SW 1271 (cell line): ENCODE results near the gene FLNC.

Experiments
- DNase-seq, 2 experiments: peaks; one replicate each; lab custom pipeline; 2025; lab: John Stamatoyannopoulos, UW

Gene FLNC

DNA sequence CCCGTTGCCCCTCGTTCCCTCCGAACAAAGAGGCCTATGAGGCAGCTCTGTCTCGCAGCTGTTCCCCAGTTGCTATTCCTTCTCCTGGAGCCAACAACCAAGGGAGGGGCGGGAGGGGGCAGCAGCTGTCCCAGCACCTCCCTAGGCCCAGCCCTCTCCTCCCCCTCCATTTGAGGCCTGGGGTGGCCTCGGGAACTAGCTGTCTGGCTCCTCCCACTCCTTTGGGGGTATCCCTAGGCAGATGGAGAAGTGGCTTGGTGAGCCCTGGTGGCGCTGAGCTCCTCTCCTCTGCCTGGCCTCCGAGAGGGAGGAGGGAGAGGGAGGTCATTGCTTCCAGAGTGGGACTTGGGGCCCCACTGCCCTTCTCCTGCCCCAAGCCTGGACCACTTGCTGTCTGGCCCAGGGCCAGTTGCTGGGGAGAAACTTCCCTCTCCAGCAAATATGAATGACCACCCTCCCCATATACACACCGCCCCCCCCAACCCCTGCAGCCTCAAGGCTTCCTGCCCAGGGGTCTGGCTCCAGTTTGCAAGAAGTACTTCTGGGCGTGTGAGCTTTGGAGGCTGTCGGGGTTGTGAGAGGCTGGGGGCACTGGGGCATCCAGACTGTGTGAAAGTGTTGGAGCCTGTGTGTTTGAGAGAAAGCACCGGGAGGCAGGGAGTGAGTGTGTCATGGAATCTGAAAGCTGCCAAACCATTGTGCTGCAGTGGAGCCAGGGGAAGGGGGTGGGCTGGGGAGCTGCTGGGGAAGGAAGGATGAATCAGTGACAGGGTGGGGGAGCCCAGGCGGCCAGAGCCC is 3.1 kb downstream of the FLNC start:
- no peak for DNase-seq

DNA sequence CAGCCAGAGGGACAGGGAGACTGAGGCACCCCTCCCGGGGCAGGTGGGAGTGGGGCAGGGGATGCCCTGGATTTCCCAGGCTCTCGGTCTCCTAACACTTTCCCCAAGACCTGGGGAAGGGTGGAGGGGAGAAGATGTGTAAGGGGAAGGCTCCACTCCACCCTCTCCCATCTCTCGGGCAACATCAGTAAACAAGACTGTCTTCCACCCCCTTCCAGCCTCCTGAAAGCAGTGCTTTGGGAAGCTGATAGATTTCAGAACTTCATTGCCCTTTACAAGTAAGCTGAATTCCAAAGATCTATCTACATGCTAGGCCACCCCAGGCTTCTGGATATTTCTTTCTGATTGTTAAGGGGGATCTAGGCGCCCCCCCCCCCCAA is 3.7 kb downstream of the FLNC start:
- DNase-seq = no peak

DNA sequence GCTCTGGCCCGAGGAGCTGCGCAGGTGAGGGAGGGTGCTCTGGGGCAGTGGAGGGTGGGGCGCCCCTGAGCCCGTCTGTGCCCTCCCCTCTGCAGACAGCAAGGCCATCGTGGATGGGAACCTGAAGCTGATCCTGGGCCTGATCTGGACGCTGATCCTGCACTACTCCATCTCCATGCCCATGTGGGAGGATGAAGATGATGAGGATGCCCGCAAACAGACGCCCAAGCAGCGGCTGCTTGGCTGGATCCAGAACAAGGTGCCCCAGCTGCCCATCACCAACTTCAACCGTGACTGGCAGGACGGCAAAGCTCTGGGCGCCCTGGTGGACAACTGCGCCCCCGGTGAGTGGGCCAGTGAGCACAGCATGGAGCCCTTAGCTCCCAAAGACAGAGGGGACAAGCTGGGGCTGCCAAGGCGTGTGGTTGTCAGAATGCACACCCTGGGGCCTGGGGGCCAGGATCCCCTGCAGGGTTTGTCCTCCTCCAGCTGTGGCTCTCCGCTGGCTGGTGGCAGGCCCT is 5.1 kb downstream of the FLNC start:
- DNase-seq = no peak

DNA sequence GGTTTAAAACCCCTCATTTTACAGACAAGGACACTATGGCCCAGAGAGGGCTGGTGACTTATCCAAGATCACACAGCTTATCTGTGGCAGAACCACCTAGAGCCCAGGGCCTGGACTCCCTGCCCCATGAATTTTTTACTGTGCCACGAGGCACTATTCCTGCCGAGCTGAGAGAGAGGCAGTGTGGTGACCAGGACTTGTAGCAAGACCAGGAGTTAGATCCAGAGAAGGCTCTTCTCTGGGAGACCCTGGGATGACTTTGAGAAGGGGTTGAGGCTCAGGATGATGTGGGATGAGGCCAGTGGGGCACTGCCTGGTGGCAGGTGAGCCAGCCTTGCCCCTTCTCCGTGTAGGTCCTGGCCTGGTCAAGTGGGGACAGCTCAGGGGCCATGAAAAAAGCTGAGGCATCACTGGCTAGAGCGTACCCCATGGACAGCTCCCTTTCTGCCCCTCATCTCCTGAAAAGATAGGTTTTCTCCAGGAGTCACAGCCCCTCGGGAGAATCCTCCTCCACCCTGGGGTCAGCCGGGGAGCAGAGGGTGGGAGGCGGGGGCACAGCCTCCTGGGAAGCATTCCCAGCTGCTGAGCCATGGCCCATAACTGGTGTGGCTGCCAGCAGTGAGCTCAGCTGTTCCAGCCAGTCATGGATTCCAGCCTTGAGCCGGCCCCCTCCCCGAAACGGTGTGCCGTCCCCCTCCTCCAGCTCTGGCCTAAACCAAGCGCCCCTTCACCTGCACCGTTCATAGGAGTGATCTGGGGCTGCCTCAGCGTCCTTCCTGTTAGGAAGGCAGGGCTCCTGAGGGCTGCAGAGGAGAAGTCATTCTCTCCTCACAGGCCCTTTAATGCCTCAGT is 5.8 kb downstream of the FLNC start:
- DNase-seq = no peak

DNA sequence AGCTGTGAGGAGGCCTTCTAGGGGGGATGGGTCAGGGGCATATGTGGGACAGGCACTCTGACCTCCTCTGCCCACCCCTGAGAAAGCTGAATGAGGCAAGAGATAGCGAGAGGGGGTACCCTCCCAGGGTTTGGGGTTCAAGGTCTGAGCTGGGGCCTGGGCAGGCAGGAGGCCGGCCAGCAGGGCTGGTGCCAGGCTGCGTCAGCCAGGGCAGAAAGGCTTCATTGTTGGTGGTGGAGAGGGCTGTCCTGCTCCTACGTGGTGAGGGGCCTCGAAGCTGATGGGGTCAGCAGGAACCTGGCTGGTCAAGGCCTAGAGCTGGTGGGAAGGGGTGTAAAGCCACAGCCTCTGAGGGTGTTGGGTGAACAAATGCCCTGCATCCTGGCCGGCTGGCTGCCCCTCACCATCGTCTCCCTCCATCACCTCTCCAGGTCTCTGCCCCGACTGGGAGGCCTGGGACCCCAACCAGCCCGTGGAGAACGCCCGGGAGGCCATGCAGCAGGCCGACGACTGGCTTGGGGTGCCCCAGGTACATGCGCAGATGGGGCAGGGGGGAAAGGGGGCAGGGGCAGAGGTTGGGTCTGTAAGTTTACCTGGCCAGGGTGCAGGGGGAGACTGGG is 6.6 kb downstream of the FLNC start:
- no peak for DNase-seq

DNA sequence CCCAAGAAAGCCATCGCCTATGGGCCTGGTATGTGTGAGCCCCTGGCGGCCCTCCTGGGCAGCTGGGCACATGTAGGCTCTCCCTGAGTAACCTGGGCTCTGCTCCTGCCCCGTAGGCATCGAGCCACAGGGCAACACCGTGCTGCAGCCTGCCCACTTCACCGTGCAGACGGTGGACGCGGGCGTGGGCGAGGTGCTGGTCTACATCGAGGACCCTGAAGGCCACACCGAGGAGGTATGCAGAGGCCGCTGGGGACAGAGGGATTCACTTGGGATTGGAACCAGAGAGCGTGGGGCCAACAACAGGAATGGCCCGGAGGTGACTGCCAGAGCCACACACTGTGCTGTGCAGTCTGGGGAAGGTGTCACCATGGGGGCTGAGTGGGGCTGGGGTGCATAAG is 7.3 kb downstream of the FLNC start:
- DNase-seq = no peak

DNA sequence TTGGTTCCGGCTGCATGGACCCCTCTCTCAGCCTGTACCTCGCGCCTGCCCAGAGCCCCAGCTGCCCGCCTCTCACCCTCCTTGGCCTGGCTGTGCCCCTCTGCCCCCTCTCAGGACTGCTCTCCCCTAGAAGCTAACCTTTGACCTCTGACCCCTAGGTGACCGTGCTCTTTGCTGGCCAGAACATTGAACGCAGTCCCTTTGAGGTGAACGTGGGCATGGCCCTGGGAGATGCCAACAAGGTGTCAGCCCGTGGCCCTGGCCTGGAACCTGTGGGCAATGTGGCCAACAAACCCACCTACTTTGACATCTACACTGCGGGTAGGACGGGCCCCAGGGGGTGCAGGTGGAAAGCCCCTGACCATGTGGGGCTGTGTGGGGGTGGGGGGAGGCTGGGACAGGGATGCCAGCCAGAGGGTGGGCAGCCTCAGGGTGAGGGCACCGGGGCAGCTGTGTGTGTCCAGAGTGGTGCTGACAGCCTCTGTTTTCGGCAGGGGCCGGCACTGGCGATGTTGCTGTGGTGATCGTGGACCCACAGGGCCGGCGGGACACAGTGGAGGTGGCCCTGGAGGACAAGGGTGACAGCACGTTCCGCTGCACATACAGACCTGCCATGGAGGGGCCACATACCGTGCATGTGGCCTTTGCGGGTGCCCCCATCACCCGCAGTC is 8.0 kb downstream of the FLNC start:
- no peak for DNase-seq

DNA sequence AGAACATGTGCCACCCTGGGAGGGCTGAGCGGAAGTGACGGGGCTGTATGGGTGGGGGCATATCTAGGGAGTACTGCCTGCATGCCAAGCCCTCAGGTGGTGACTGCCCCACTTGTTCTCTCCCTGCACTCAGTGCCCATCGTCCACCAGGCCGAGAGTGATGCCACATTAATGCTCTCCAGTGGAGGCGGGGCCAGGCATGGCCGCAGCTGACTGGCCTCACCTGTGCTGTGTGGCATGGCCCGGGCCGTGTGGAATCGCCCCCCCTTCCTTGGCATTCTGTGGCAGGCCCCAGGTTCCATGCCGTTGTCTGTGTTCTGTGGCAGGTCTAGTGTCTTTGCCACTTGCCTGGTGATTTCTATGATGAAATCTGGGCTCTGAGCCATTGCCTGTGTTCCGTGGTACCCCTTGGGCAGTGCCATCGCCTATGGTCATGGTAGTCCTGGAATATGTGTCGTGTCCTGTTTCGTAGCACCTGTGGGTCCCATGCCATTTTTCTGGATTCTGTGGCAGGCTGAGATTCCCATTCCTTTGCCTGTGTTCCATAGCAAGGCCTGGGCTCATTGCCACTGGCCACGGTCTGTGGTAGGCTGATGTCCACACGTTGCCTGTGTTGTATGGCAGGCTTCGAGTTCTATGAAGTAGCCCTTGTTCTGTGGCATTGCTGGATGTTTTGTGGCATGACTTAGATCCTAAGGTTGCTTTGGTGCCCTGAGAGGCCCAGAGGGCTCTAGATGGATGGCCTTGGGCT is 8.9 kb downstream of the FLNC start:
- DNase-seq = no peak

DNA sequence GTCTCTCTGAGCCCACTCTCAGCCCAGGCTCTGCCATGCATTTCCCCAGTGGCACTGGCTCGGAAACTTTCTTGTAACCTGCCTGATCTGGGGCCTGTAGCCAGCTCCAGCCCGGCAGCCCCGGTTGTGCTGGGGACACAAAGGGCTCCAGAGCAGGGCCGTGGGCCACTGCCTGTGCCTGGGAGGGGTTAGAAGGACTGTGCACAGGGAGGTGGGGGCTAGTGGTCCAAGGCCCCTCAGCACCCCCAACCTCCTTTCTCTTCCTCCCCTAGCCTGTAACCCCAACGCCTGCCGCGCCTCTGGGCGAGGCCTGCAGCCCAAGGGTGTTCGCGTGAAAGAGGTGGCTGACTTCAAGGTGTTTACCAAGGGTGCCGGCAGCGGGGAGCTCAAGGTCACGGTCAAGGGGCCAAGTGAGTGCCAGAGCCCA is 9.6 kb downstream of the FLNC start:
- no peak for DNase-seq

DNA sequence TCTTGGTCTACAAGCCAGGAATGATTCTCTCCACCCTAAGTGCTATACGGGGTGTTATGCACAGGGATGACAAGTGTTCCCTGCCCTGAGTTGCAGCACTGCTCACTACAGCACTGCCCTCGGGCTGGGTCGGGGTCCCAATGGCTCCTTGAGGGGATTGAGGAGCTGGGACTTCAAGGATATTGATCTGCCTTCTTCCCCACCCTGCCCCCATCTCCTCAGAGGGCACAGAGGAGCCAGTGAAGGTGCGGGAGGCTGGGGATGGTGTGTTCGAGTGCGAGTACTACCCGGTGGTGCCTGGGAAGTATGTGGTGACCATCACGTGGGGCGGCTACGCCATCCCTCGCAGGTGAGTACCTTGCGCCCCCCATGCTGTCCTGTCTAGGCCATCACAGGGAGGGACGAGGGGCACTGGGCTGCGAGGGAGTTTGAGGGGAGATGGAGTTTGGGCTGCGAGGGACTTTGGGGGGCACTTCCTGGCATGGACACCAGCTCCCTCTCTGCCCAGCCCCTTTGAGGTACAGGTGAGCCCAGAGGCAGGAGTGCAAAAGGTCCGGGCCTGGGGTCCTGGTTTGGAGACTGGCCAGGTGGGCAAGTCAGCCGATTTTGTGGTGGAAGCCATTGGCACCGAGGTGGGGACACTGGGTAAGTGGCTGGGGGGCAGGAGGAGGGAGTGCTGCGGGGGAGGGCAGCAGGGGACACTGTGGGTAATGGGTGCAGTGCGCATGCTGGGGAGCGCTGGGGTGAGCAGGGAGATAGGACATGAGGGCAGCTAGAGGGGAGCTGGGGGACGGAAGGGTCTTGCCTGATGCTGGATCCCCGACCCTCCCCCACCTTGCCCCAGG is 10.3 kb downstream of the FLNC start:
- no peak for DNase-seq

DNA sequence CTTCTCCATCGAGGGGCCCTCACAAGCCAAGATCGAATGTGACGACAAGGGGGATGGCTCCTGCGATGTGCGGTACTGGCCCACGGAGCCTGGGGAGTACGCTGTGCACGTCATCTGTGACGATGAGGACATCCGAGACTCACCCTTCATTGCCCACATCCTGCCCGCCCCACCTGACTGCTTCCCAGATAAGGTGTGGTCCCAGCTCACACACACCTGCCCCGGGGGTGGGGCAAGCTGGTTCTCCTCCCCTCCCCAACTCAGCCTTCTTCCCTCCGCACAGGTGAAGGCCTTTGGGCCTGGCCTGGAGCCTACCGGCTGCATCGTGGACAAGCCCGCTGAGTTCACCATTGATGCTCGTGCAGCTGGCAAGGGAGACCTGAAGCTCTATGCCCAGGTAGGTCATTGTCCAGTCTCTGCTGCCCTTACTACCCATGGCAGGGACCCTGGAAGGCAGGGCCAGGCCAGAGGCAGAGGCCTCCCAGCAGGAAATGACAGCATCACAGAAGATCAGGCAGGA is 11.0 kb downstream of the FLNC start:
- DNase-seq = no peak

DNA sequence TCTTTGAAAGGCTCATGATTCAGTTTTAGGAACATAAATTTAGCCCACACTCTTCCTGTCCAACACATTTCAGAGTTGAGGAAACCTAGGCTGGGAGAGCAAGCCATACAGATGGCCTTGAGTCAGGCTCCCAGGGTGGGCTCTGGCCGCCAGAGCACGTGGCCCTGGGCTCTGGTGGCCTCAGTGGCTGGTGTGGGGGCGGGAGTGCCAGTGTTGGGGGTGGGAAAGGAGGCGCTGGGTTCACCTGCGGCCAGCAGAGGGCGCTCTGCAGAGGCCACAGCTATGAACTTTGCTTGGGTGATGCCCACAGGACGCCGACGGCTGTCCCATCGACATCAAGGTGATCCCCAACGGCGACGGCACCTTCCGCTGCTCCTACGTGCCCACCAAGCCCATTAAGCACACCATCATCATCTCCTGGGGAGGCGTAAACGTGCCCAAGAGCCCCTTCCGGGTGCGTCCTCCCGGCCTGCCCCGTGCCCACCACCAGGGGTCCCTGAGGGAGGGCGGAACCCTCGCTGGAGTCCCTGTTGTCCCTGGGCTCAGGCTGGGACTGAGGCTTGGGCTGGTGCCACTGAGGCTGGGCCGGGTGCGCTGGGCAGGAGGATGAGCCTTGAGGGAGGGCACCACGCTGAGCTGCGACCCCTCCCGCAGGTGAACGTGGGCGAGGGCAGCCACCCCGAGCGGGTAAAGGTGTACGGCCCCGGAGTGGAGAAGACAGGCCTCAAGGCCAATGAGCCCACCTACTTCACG is 11.9 kb downstream of the FLNC start:
- DNase-seq = no peak

DNA sequence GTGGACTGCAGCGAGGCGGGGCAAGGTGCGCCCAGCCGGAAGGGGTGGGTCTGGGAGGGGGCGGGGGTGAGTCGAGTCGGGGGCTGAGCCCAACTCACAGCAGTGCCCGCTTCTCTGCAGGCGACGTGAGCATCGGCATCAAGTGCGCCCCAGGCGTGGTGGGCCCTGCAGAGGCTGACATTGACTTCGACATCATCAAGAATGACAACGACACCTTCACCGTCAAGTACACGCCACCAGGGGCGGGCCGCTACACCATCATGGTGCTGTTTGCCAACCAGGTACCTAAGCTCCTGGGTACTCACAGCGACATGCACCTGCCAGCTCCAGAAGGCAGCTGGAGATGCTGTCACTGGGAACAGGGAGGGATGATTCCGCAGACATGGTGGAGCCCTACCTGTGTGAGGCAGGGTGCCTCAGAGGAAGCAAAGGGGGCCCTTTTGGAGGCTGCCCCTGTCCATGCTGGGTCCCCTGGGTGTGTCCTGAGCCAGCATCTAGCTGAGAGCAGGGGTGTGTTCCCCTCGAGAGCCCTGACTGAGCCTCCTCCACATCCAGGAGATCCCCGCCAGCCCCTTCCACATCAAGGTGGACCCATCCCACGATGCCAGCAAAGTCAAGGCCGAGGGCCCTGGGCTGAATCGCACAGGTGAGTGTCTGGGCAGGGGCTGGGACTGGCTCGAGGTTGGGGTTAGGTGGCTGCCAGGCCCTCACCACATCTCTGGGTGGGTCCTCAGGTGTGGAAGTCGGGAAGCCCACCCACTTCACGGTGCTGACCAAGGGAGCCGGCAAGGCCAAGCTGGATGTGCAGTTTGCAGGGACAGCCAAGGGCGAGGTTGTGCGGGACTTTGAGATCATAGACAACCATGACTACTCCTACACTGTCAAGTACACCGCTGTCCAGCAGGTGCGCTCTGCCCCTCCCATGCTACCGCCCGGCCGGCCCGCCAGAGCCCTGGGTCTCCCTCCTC is 12.8 kb downstream of the FLNC start:
- no peak for DNase-seq

DNA sequence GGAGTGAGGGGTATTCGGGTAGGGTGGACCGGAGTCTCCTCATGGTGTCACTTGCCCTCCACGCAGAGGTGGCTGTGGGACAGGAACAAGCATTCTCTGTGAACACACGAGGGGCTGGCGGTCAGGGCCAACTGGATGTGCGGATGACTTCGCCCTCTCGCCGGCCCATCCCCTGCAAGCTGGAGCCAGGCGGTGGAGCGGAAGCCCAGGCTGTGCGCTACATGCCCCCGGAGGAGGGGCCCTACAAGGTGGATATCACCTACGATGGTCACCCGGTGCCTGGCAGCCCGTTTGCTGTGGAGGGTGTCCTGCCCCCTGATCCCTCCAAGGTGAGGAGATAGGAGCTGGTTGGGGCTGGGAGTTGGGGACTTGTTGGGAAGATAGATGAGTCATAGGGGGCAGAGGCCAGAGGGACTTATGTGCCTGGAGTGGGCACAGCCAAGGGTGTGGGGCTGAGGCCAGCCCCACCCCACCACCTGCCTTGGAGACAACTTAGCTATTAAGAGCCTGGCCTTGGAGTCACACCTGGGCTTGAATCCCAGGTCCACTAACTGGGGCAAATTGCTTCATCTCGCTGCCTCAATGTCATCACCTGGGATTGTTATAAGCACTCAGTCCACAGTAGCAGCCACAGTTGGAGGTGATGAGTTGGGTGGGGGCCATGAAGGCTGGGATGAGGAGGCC is 13.9 kb downstream of the FLNC start:
- DNase-seq = no peak

DNA sequence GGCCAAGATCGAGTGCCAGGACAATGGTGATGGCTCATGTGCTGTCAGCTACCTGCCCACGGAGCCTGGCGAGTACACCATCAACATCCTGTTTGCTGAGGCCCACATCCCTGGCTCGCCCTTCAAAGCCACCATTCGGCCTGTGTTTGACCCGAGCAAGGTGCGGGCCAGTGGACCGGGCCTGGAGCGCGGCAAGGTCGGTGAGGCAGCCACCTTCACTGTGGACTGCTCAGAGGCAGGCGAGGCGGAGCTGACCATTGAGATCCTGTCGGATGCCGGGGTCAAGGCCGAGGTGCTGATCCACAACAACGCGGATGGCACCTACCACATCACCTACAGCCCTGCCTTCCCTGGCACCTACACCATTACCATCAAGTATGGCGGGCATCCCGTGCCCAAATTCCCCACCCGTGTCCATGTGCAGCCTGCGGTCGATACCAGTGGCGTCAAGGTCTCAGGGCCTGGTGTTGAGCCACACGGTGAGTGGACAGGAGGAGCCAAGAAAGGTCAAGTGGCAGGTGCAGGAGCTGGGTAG is 14.6 kb downstream of the FLNC start:
- no peak for DNase-seq

DNA sequence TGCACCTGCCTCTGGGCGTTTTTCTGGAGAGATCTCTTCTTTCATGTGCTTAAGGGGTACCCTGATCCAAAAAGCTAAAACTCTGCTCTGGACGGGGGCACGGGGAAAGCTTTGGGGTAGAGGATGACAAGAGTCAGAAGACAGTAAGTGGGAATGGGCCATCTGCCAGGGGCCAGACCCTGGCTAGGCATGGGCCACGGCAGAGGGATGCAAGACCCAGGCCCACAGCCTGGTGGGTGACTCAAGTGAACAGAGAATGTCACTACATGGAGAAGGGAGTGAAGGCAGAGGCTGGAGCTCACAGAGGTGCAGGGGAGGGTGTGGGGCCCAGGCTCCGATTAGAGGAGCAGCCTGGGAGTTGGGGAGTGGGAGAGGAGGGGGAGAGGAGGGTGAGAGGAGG is 15.3 kb downstream of the FLNC start:
- no peak for DNase-seq

DNA sequence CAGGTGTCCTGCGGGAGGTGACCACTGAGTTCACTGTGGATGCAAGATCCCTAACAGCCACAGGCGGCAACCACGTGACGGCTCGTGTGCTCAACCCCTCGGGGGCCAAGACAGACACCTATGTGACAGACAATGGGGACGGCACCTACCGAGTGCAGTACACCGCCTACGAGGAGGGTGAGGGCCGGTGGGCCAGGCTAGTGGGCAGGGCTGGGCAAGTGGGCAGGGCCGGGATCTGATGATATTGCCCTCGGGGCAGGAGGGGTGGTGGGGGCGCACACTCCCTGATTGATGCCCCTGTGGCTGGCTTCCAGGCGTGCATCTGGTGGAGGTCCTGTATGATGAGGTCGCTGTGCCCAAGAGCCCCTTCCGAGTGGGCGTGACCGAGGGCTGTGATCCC is 15.8 kb downstream of the FLNC start:
- DNase-seq = no peak
